ENCODE data around the gene PCNX3.

Gene PCNX3

DNA sequence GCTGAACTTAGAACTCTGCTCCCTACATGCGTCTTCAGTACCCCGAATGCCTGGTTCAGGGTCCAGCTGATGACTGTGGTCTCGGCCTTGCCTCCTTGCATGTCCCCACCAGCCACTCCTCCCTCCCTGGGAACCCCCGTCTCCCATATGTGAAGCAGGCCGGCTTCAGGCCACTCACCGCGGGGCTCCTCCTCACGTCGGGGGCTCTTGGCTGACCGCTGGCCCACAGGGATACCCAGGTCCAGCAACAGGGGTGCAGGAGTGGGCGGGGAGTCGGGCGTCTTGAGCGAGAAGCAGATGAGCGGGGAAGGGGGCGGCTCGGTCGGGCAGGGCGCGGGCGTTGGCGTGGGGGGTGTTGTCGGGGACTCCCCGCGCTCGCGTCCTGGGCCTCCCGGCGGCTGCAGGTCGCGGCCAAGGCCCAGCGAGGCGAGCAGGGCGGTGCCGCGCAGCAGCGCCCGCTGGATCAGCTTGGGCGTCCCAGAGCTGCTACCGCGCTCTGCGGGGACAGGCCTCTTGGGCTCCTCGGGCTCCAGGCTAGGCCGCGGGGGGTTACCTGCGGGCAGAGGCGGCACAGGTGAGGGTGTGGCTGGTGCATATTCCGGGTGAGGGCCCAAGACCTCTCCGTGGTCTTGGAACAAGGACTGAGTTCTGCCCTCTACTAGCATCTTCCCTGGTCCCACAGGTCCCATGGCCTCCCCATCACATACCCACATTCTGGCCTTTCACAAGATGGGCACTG is 16.2 kb upstream of the PCNX3 start:
- DNase-seq: no peak

- no peak for DNase-seq
Observed at GRCh38 chr11:65599955-65600246, 15.7 kb upstream of the PCNX3 start.

GRCh38 chr11:65604258-65604657 is 11.3 kb upstream of the PCNX3 start:
- DNase-seq: no peak

DNA sequence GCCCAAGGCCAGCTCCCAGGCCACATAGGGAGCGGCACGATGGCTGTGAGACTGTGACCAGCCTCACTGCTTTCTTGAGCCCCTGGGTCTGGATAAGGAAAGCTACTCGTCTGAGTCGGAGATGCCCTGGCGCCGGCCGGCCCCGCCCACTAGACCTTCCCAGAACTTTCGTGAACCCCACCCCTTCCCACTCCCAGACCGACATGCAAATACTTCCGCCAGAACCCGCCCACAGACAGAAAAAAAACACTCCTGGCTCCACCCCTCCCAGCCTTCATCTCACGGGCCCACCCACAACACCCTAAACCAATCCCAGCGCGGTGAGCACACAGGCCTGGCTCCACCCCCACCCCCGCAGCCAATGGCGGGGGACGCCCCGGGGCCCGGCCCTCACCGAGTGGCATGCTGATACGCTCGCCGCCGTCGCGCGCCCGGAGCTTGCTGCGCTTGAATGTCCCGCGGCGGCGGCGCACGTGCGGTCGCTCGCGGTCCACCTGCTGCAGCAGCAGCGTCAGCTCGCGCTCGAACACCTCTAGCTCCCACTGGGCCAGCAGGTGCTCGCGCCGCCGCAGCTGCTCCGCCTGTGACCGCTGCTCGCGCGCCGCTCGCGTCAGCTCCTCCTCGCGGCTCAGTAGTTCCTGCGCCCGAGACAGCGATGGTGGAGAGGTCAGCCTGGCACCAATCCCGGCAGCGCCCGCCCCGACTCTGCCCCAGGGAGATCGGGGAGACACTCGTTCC is 8.5 kb upstream of the PCNX3 start:
- peak; percentile 97 for DNase-seq

GRCh38 chr11:65607614-65608426 is 7.8 kb upstream of the PCNX3 start:
- no peak for DNase-seq

DNA sequence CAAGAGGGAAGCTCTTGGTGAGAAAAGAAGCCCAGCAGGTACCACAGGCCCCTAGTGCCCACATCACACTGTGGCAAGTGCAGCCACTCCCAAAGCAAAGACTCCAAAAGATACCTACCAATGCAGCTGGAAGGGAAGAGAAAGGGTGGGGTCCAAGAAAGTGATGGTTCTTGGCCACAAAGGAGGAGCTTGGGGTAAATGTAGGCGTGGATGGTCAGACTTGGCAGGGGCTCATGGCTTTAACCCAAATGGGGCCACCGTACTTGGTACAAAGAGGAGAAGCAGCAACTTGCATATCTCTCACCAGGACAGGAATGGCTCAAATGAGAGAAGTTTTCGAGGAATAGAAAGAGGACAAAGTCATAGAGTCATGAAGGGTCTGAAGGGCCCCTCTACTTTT is 6.3 kb upstream of the PCNX3 start:
- no peak for DNase-seq

GRCh38 chr11:65609665-65610064 is 5.9 kb upstream of the PCNX3 start:
- DNase-seq: no peak

GRCh38 chr11:65610404-65610803 is 5.2 kb upstream of the PCNX3 start:
- DNase-seq: no peak

DNA sequence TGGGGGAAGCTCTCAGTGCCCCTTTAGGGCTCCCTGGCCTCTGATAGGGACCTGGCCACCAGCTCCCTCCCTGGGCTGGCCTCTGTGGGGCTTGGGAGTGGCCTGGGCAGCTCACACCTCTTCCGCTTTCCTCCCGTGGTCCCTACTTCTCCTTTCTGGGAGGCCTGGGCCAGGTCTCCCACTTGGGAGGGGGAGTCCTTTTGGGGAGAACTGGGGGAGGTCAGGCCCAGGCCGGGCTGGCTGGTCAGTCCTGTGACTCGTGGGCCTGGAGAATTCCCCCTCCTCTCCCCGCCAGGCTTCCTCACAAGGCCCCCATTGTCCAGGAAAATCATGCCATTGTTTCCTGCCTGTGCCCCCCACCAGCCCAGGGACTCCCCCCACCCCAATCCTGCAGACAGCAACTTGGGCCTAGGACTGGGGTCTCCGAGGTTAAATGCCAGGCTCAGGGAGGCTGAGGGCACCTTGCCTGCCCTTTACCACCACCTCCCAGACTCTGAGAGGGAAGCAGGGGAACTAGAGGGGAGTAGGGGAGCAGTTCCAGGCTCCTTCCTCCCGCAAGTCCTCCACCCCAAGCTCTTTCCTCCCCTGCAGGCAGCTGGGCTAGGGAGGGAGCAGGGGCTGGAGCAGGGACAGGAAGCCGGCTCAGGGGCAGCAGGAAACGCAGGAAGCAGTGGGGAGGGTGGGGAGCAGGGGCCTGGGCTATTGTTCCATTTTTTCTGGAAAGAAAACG is 4.4 kb upstream of the PCNX3 start:
- peak; percentile 63 for DNase-seq

- DNase-seq: no peak
Observed at GRCh38 chr11:65611758-65612603, 3.6 kb upstream of the PCNX3 start.

GRCh38 chr11:65612691-65613090 is 2.9 kb upstream of the PCNX3 start:
- DNase-seq: no peak

GRCh38 chr11:65613091-65613928 is 2.3 kb upstream of the PCNX3 start:
- DNase-seq: no peak

- no peak for DNase-seq
Observed at GRCh38 chr11:65615950-65616574, 486 bp downstream of the PCNX3 start.

DNA sequence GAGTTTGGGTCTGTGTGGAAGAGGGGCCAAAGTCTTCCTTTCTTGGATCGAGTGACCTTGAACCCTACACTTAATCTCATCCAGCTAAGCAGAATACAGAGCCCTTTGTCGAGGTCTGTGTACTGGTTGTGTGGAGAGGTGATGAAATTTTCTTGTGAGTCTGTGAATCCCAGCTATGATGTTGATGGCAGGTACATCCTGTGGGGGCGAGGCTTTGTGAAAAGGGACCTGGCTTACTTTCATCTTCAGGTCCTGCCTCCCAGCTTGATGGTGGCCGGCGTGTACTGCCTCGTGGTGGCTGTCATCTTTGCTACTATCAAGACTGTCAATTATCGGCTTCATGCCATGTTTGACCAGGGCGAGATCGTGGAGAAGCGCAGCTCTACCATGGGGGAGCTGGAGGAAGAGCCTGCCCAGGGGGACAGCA is 1.0 kb downstream of the PCNX3 start:
- DNase-seq: no peak

GRCh38 chr11:65617136-65617850 is 1.7 kb downstream of the PCNX3 start:
- DNase-seq: no peak

- DNase-seq: no peak
Observed at GRCh38 chr11:65617990-65618751, 2.6 kb downstream of the PCNX3 start.

DNA sequence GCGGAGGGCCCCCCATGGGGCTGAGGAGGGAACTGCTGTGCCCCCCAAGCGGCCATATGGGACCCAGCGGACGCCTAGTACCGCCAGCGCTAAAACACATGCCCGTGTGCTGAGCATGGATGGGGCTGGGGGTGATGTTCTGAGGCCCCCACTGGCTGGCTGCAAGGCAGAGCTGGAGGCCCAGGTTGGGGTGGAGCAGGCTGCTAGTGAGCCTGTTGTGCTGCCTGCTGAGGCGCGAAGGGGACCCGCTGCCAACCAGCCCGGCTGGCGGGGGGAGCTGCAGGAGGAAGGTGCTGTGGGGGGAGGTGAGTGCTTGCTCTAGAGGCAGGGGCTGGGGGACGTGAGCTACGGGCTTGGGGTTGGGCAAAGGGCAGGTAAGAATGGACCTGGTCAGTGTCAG is 3.2 kb downstream of the PCNX3 start:
- no peak for DNase-seq

DNA sequence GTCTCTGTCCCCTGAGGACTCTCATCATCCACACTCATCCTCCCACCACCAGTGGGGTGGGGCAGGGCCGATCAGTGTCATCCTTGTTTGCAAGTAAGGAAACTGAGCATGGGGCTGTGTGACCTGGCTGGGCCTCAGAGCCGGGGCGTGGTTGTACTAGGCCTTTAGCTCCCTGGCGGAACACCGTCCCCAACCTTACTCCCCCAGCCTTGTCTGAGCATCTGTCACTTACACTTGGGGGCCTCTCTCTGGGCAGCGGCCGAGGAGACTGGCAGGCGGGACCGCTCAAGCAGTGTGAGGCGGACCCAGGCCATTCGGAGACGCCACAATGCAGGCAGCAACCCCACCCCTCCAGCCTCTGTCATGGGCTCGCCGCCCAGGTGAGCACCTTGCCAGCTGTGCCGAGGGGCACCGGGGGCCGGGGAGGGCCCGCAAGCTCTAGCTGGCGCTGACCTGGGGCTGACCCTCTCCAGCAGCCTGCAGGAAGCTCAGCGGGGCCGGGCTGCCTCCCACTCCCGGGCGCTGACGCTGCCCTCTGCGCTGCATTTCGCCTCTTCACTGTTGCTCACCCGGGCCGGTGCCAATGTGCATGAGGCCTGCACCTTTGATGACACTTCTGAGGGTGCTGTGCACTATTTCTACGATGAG is 3.8 kb downstream of the PCNX3 start:
- DNase-seq: no peak

- DNase-seq: no peak
Observed at GRCh38 chr11:65620666-65621065, 5.1 kb downstream of the PCNX3 start.
